Upper lobe of right lung (tissue), 1 donor: ENCODE measurements around the gene WWOX. TPM values are rescaled to one million over a fixed set of nuclear protein-coding genes. Genes with fewer than 3 reads are reported as not detected.

ENCODE experiments used
- ATAC-seq: fragments of 200-7000 bp; cut with Tn5 transposase; one replicate; pipeline ENCODE4 v1.9.1; 2020; ENCODE audit warnings: mild to moderate bottlenecking, moderate library complexity
- DNase-seq: peaks from one replicate; pipeline ENCODE4 v3.0.0-alpha.2; 2020
- H3K27ac ChIP-seq: fragments of 200-600 bp; one replicate; pipeline ENCODE4 v1.8.0; 2022
- H3K27me3 ChIP-seq: fragments of 200-600 bp; one replicate; pipeline ENCODE4 v1.8.0; 2022; ENCODE audit warnings: mild to moderate bottlenecking
- H3K36me3 ChIP-seq: fragments of 200-600 bp; one replicate; pipeline ENCODE4 v1.8.0; 2022
- H3K4me1 ChIP-seq: fragments of 200-600 bp; one replicate; pipeline ENCODE4 v1.8.0; 2022
- H3K4me3 ChIP-seq: fragments of 200-600 bp; one replicate; pipeline ENCODE4 v1.8.0; 2022; ENCODE audit warnings: mild to moderate bottlenecking
- H3K9me3 ChIP-seq: fragments of 200-600 bp; one replicate; pipeline ENCODE4 v1.8.0; 2022
- intact Hi-C: fragments of 100-400 bp; cut with DNase I; formaldehyde crosslinking; loops from one replicate; pipeline ENCODE4 v1.11.0; 2022
- total RNA-seq: library from RNA; stranded (reverse); fragmentation: NEBNext Ultra II Directional; extraction: Animal tissue kit (Norgen Biotek cat#: 25700); gene quantifications from one replicate; pipeline ENCODE4 v1.2.1, GENCODE V29; 2021
- TF ChIP-seq, protein P1 (sequence below): fragments of 200-600 bp; IDR thresholded peaks from one replicate; pipeline ENCODE4 v1.8.0; 2022; ENCODE audit warnings: antibody characterized with exemption
- donor health status: DM: no; HTN: yes; CAD: no; lungs with severe emphysema.

The WWOX gene
- total RNA-seq, 1 donor from 2014 or later = 17.0 TPM

DNA sequence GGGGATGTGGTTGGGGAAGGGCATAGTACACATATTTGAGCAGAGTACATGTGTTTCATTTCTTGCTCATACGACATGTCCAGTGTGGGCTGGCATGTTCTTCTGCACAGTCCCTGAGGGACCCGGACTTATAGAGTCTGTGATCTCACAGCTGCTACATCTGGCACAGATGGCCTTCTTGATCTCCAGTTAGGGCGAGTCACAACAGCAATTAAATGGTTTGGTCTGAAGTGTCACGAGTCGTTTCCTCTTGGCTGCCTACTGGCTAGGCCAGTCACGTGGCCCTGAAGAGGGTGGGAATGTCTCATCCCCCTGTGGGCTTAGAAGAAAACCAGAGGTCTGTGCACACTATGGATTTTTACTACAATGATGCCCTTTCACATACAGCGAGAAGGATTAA is 443.6 kb downstream of the WWOX start:
- H3K27me3 ChIP-seq = no peaks in the 10 kb centered on the region
- no peak overlapping the region for H3K27ac ChIP-seq
- intact Hi-C loops = no loop called here
- H3K4me1 ChIP-seq = no peaks in the 10 kb centered on the region
- H3K9me3 ChIP-seq = no peaks in the 10 kb centered on the region
- DNase-seq (no peak), ATAC-seq (no peak)
- TF ChIP-seq, protein P1, sequence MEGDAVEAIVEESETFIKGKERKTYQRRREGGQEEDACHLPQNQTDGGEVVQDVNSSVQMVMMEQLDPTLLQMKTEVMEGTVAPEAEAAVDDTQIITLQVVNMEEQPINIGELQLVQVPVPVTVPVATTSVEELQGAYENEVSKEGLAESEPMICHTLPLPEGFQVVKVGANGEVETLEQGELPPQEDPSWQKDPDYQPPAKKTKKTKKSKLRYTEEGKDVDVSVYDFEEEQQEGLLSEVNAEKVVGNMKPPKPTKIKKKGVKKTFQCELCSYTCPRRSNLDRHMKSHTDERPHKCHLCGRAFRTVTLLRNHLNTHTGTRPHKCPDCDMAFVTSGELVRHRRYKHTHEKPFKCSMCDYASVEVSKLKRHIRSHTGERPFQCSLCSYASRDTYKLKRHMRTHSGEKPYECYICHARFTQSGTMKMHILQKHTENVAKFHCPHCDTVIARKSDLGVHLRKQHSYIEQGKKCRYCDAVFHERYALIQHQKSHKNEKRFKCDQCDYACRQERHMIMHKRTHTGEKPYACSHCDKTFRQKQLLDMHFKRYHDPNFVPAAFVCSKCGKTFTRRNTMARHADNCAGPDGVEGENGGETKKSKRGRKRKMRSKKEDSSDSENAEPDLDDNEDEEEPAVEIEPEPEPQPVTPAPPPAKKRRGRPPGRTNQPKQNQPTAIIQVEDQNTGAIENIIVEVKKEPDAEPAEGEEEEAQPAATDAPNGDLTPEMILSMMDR = no peak
- no peak overlapping the region for H3K4me3 ChIP-seq
- H3K36me3 ChIP-seq = no peaks in the 10 kb centered on the region

DNA sequence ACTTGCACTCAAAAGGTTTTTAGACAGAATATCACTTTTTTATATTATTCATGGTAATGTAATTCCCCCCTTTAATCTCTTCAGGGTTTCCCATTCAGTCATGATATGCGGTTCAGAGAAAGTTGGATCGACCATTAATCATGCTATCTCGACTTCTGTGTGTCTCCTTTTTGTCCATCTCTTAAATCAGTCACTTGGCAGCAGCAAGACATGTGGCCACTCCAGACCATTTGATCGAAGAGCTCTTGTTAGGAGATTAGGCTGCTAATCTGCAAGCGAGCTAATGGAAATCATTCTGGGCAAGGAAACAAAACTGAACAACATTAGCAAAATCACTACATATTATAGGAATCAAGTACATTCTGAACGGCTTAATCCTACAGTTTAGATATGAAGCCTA is 449.9 kb downstream of the WWOX start:
- Histone ChIP-seq H3K9me3 (no peaks in the 10 kb centered on the region), H3K27ac (no peak overlapping the region), H3K36me3 (no peaks in the 10 kb centered on the region), H3K27me3 (no peaks in the 10 kb centered on the region), H3K4me3 (no peak overlapping the region), H3K4me1 (no peaks in the 10 kb centered on the region)
- TF ChIP-seq, protein P1 = no peak
- ATAC-seq (no peak), DNase-seq (no peak)
- intact Hi-C loops = no loop called here

DNA sequence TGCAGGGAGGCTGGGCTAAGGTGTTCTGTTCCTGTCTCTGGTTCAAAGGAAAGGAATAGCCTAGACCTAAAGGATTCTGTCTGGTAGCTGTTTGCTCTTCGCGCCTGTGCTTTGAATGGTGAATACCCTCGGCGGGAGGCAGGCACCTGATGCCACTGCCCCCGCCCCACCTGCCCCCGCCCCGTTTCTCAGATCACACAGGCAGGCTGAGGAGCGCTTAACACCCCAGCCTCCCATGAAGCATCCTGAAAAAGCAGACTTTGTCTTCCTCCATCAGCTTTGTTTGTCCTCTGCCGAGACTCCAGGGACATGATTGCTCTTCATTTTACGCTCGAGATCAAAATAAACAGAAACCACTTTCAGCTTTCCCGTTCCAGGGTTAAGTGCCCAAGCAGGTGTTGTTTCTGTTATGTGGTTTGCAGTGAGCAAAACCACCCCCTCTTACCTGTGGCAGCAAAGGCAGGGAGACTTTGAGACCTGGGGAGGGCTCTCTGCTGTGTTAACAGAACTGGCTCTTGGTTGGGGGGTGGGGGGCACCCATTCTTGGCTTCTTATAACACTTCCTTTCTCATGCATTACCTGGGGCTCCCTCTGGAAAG is 452.1 kb downstream of the WWOX start:
- intact Hi-C loops = no loop called here
- Histone ChIP-seq H3K36me3 (no peaks in the 10 kb centered on the region), H3K27ac (no peak overlapping the region), H3K27me3 (no peaks in the 10 kb centered on the region), H3K4me3 (no peak overlapping the region), H3K4me1 (no peaks in the 10 kb centered on the region), H3K9me3 (no peaks in the 10 kb centered on the region)
- no peak for DNase-seq
- ATAC-seq = peak; percentile 75
- TF ChIP-seq, protein P1 = no peak

DNA sequence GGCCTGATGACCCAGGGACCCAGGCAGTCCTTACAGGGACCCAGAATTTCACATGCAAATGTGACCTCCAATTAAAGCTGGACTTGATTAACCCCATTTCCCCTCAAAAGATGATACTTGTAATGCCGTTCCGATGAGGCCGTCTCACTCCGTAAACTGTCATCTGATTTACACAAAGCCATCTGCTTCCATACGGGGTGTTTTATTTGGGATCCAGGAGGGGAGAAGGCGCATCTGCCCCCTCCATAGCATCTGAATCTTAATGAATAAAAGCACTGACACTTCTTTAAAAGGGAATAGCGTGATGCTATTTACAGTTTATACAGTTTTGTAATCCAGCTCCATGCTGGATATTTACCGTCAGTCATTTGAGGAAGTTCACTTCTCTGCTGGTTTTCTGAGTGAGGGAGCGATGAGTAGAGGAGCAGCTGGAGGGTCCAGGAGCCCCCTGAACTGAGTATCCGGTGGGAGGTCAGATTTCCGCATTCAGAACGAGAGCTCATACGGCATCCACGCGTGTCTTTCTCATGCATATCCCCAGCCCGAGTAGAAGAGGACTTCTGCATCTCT is 452.7 kb downstream of the WWOX start:
- intact Hi-C loops = no loop called here
- no peak overlapping the region for H3K4me3 ChIP-seq
- ATAC-seq (no peak), DNase-seq (no peak)
- no peaks in the 10 kb centered on the region for H3K36me3 ChIP-seq
- H3K27ac ChIP-seq = no peak overlapping the region
- TF ChIP-seq, protein P1 = no peak
- no peaks in the 10 kb centered on the region for H3K4me1 ChIP-seq
- no peaks in the 10 kb centered on the region for H3K27me3 ChIP-seq
- H3K9me3 ChIP-seq = no peaks in the 10 kb centered on the region

DNA sequence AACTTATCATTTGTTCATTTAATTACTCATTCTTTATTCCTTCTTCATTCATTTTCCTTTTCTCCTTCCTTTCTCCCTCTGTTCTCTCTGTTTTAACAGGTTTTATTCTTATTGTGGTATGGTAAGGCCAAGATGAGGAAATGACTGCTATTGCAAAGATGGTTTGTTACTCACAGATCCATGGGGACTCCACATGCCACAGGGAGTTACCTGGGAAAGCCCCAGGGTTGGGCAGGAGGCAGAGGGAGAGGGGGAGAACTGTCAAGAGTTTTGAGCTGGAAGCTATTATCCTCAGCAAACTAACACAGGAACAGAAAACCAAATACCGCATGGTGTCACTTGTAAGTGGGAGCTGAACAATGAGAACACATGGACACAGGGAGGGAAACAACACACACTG is 453.3 kb downstream of the WWOX start:
- ATAC-seq = no peak
- intact Hi-C loops = no loop called here

More for the DNA sequence above, 453.3 kb downstream of the WWOX start:
- H3K36me3 ChIP-seq = no peaks in the 10 kb centered on the region
- H3K4me1 ChIP-seq = no peaks in the 10 kb centered on the region
- DNase-seq = no peak
- H3K27ac ChIP-seq = no peak overlapping the region
- H3K9me3 ChIP-seq = no peaks in the 10 kb centered on the region
- H3K4me3 ChIP-seq = no peak overlapping the region
- TF ChIP-seq, protein P1 = no peak
- H3K27me3 ChIP-seq = no peaks in the 10 kb centered on the region
